Measurements from ENCODE around the gene EEF1A2. TPM values are rescaled to one million over a fixed set of nuclear protein-coding genes. Genes with fewer than 3 reads are reported as not detected.
"Not testable (repeated sequence)": the region's sequence is repeated elsewhere in the genome, so short reads cannot be mapped to it uniquely, and the experiment has no call there.

Gene EEF1A2
- total and polyA plus RNA-seq, 7 experiments from 2014 or later: 0.08 to 1.5 (median 0.53) TPM; not detected in 2

- peak overlapping the region; percentile 88 for H3K27ac ChIP-seq (ENCODE audit: low read depth, low read length)
- H3K4me3 ChIP-seq (ENCODE audit: low read length): peak overlapping the region; percentile 64
Measured at GRCh38 chr20:63519668-63520503, 21.0 kb upstream of the EEF1A2 start.

DNA sequence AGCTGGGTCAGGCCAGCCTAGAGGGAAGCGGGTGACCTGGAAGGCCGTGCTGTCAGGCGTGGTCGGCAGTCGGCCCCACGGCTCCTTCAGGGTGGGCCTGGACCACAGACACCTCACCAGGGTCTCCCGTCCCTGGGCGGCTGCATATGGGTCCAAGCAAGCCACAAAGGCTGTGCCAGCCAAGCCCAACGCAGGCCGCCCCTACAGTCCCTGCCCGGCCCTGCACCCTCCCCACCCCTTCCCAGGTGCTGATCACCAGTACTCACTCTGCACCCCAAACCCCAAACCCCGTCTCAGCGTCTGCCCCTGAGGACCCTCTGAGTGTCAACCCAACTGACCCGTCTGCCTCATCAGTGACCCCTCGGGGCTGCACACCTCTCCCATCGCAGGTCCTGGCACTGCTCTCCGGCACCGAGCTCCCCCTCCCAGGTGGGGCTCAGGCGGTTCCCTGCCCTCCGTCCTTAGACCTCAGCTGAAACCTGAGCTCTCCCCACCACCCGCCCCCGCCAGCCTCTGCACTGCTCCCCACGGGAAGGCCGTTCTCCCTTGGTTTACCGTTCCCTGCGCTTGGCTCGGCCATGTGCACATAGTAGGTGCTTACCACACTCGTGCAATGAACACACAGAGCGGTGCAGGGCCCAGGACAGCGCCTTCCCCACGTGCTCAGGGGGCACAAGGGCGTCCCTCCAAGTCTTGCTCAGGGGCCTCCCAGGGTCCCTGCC lies 20.2 kb upstream of the EEF1A2 start:
- Histone ChIP-seq H3K4me3 (ENCODE audit: low read length) (peak overlapping the region; percentile 64), H3K4me1 (ENCODE audit: control insufficient read depth in 2 of 2, insufficient read depth in 2 of 2, low read length in 2 of 2) (peaks cover 11 to 14% of the 10 kb centered on the region in 2 donors)
- H3K27me3 Mint-ChIP-seq: peaks cover 0 to 17% (median 0%) of the 10 kb centered on the region in 5 donors

More at GRCh38 chr20:63519668-63520503, 21.0 kb upstream of the EEF1A2 start:
- peaks cover 0 to 18% (median 8%) of the 10 kb centered on the region in 3 experiments for H3K36me3 ChIP-seq (ENCODE audit: control insufficient read depth in 2 of 3, insufficient read depth in 3 of 3, low read length in 3 of 3)
- Mint-ChIP-seq H3K27ac (peak overlapping the region in 5 of 9 donors; percentile 47 to 75 (median 59)), H3K4me1 (peaks cover 4 to 22% (median 9%) of the 10 kb centered on the region in 7 donors), H3K36me3 (peaks cover 0 to 25% (median 9%) of the 10 kb centered on the region in 5 donors), H3K9me3 (peaks cover 0 to 10% (median 3%) of the 10 kb centered on the region in 11 donors), H3K27me3 (peaks cover 0 to 13% (median 0%) of the 10 kb centered on the region in 5 donors), H3K4me3 (peak overlapping the region; percentile 65 to 89 (median 79))
- H3K9me3 ChIP-seq (ENCODE audit: control insufficient read depth in 2 of 3, low read length in 3 of 3): peaks cover 0 to 9% (median 0%) of the 10 kb centered on the region in 3 experiments
- ATAC-seq: peak; percentile 52
- CTCF ChIA-PET: interaction anchor here (1.2 kb wide), 1 partner anchor 24 kb away, joined by 3 read pairs; no protein-coding TSS in a partner anchor
- POLR2A ChIA-PET: interaction anchor here (1.2 to 5.5 kb wide), 11 partner anchors 10 to 460 kb away, joined by 3 to 89 read pairs (median 9); partner anchors contain the start of genes ARFRP1, GMEB2, PTK6 and SAMD10
- peak in 4 of 9 donors; percentile 7 to 79 (median 58) for DNase-seq
- no peaks in the 10 kb centered on the region for H3K27me3 ChIP-seq (ENCODE audit: control insufficient read depth in 2 of 2, insufficient read depth in 2 of 2, low read length in 2 of 2)
- H3K4me1 ChIP-seq (ENCODE audit: control insufficient read depth in 2 of 2, insufficient read depth in 2 of 2, low read length in 2 of 2): peaks cover 11 to 14% of the 10 kb centered on the region in 2 donors
- intact Hi-C loops (cut with micrococcal nuclease): loop anchor here (1.0 to 5.0 kb wide), 12 partner anchors 17 to 723 kb away; partner anchors contain the start of genes GMEB2 (in 1 of the 2), MRGBP (in 1 of the 2), PTK6 (in 1 of the 2) and RGS19 (in 1 of the 2)

DNA sequence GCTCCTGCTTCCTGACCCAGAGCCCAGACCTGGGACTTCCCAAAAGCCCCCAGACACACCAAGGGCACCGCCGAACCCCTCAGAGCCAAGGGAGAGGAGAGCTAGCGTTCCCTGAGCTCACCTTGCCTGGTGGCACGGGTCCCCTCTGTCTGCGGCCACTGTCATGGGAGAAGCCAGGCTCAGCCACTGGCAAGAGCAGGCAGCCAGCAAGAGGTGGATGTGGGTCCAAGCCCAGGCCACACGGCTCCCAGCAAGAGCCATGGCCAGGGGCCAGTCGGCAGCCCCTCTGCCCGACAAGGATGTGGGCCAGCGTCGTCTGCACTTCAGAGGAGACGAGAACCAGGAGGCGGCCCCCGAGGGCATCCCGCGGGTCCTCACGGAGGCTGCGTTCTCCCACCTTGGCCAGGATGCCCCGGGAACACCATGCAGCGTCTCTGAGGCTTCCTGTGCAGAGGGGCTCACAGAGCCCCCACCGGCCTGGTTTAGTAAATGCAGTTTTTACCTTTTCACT lies 19.5 kb upstream of the EEF1A2 start:
- DNase-seq: no peak
- Histone ChIP-seq H3K9me3 (ENCODE audit: control insufficient read depth in 2 of 3, low read length in 3 of 3) (peaks cover 0 to 4% (median 0%) of the 10 kb centered on the region in 3 experiments), H3K36me3 (ENCODE audit: control insufficient read depth in 2 of 3, insufficient read depth in 3 of 3, low read length in 3 of 3) (peaks cover 0 to 14% (median 8%) of the 10 kb centered on the region in 3 experiments), H3K4me3 (ENCODE audit: low read length) (no peak overlapping the region), H3K27ac (ENCODE audit: low read depth, low read length) (no peak overlapping the region), H3K27me3 (ENCODE audit: control insufficient read depth in 2 of 2, insufficient read depth in 2 of 2, low read length in 2 of 2) (no peaks in the 10 kb centered on the region), H3K4me1 (ENCODE audit: control insufficient read depth in 2 of 2, insufficient read depth in 2 of 2, low read length in 2 of 2) (peaks cover 11 to 14% of the 10 kb centered on the region in 2 donors)
- Mint-ChIP-seq H3K4me3 (peak overlapping the region in 7 of 10 donors; percentile 29 to 89 (median 65)), H3K27ac (peak overlapping the region in 2 of 9 donors; percentile 13 to 66), H3K36me3 (peaks cover 0 to 18% (median 4%) of the 10 kb centered on the region in 5 donors), H3K4me1 (peaks cover 4 to 21% (median 9%) of the 10 kb centered on the region in 7 donors), H3K27me3 (peaks cover 0 to 23% (median 1%) of the 10 kb centered on the region in 5 donors), H3K9me3 (peaks cover 0 to 13% (median 5%) of the 10 kb centered on the region in 11 donors)
- no peak for ATAC-seq
- POLR2A ChIA-PET: interaction anchor here (1.2 to 5.3 kb wide), 2 partner anchors 9 to 11 kb away, joined by 3 to 32 read pairs; no protein-coding TSS in a partner anchor
- CTCF ChIA-PET: interaction anchor here (1.0 to 1.4 kb wide), 2 partner anchors 20 to 22 kb away, joined by 3 to 4 read pairs; no protein-coding TSS in a partner anchor
- intact Hi-C loops (cut with micrococcal nuclease): no loop called here

More for the DNA sequence above, 20.2 kb upstream of the EEF1A2 start:
- H3K4me3 Mint-ChIP-seq: peak overlapping the region; percentile 65 to 89 (median 79)
- ChIA-PET CTCF (interaction anchor here (1.0 to 1.2 kb wide), 2 partner anchors 23 kb away, joined by 3 read pairs; no protein-coding TSS in a partner anchor), POLR2A (interaction anchor here (5.3 kb wide), 1 partner anchor 11 kb away, joined by 32 read pairs; no protein-coding TSS in a partner anchor)
- Histone ChIP-seq H3K27ac (ENCODE audit: low read depth, low read length) (no peak overlapping the region), H3K36me3 (ENCODE audit: control insufficient read depth in 2 of 3, insufficient read depth in 3 of 3, low read length in 3 of 3) (peaks cover 0 to 18% (median 8%) of the 10 kb centered on the region in 3 experiments), H3K27me3 (ENCODE audit: control insufficient read depth in 2 of 2, insufficient read depth in 2 of 2, low read length in 2 of 2) (no peaks in the 10 kb centered on the region), H3K9me3 (ENCODE audit: control insufficient read depth in 2 of 3, low read length in 3 of 3) (peaks cover 0 to 9% (median 0%) of the 10 kb centered on the region in 3 experiments)
- ATAC-seq (no peak), DNase-seq (peak in 1 of 9 donors; percentile 9)
- H3K4me1 Mint-ChIP-seq: peaks cover 4 to 27% (median 9%) of the 10 kb centered on the region in 7 donors
- H3K9me3 Mint-ChIP-seq: peaks cover 0 to 15% (median 4%) of the 10 kb centered on the region in 11 donors
- H3K27ac Mint-ChIP-seq: peak overlapping the region in 5 of 9 donors; percentile 47 to 80 (median 59)
- intact Hi-C loops (cut with micrococcal nuclease): no loop called here
- peaks cover 0 to 24% (median 7%) of the 10 kb centered on the region in 5 donors for H3K36me3 Mint-ChIP-seq

DNA sequence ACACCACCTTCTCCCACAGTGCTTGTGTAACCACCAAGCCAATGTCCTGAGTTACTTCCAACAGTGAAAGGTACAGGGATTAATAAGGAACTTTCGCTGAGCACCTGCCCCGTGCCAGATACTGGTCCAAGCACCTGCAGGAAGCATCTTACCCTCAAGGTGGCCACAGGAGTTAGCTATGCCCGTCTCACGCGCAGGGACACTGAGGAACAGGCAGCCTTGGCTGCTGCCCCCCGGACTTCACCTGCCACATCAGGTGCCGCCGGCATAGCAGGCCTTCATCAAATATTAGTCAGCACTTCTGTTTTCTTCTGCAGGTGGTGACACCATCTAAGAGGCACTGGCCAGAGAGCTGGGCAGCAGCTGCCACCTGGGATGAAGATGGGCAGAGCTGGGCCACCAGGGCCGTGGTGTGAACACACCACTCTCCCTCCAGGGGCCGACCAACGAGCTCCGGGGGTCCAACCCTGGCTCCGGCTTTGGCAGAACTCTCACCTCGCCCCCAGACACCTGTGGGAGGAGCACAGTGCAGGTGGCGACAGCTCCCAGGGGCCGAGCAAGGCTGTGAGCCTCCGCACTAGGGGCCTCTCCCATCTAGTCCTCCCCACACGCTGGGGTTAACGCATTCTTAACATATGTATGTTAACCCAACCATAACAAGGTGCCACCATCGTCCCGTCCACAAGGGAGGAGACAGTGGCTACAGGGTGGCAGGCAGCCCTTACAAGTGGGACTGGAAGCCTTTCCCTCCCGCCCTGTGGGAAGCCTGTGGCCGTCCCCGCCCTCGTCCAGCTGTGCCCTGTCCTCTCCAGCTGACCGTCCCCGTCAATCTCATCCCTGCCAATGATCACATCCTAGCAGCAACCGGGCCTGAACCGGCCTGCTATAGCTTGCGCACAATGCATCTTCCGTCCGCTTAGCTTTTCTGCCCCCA lies 18.8 kb upstream of the EEF1A2 start:
- peaks cover 0 to 20% (median 5%) of the 10 kb centered on the region in 11 donors for H3K9me3 Mint-ChIP-seq
- Histone ChIP-seq H3K4me3 (ENCODE audit: low read length) (no peak overlapping the region), H3K27me3 (ENCODE audit: control insufficient read depth in 2 of 2, insufficient read depth in 2 of 2, low read length in 2 of 2) (no peaks in the 10 kb centered on the region), H3K9me3 (ENCODE audit: control insufficient read depth in 2 of 3, low read length in 3 of 3) (no peaks in the 10 kb centered on the region), H3K36me3 (ENCODE audit: control insufficient read depth in 2 of 3, insufficient read depth in 3 of 3, low read length in 3 of 3) (peaks cover 0 to 8% (median 8%) of the 10 kb centered on the region in 3 experiments), H3K27ac (ENCODE audit: low read depth, low read length) (no peak overlapping the region), H3K4me1 (ENCODE audit: control insufficient read depth in 2 of 2, insufficient read depth in 2 of 2, low read length in 2 of 2) (peaks cover 11 to 13% of the 10 kb centered on the region in 2 donors)
- peak overlapping the region in 6 of 10 donors; percentile 22 to 88 (median 57) for H3K4me3 Mint-ChIP-seq
- intact Hi-C loops (cut with micrococcal nuclease): no loop called here
- H3K27me3 Mint-ChIP-seq: peaks cover 0 to 31% (median 4%) of the 10 kb centered on the region in 5 donors
- H3K4me1 Mint-ChIP-seq: peaks cover 2 to 19% (median 6%) of the 10 kb centered on the region in 7 donors
- ChIA-PET POLR2A (interaction anchor here (0.5 to 5.3 kb wide), 3 partner anchors 8 to 385 kb away, joined by 3 to 32 read pairs (median 3); no protein-coding TSS in a partner anchor), CTCF (interaction anchor here (1.0 to 1.4 kb wide), 2 partner anchors 20 to 21 kb away, joined by 3 to 4 read pairs; no protein-coding TSS in a partner anchor)
- DNase-seq: no peak
- peaks cover 0 to 12% (median 2%) of the 10 kb centered on the region in 5 donors for H3K36me3 Mint-ChIP-seq
- ATAC-seq: no peak
- H3K27ac Mint-ChIP-seq: peak overlapping the region in 3 of 9 donors; percentile 13 to 66 (median 22)

- H3K27ac Mint-ChIP-seq; H3K36me3 ChIP-seq (ENCODE audit: control insufficient read depth in 2 of 3, insufficient read depth in 3 of 3, low read length in 3 of 3); H3K27ac ChIP-seq (ENCODE audit: low read depth, low read length); CTCF ChIA-PET; ATAC-seq; H3K4me3 Mint-ChIP-seq; H3K4me3 ChIP-seq (ENCODE audit: low read length); intact Hi-C loops (cut with micrococcal nuclease); H3K36me3 Mint-ChIP-seq; H3K4me1 ChIP-seq (ENCODE audit: control insufficient read depth in 2 of 2, insufficient read depth in 2 of 2, low read length in 2 of 2); POLR2A ChIA-PET; DNase-seq; H3K9me3 ChIP-seq (ENCODE audit: control insufficient read depth in 2 of 3, low read length in 3 of 3); H3K27me3 ChIP-seq (ENCODE audit: control insufficient read depth in 2 of 2, insufficient read depth in 2 of 2, low read length in 2 of 2): not testable (repeated sequence)
- Mint-ChIP-seq H3K4me1 (peaks cover 0 to 10% (median 2%) of the 10 kb centered on the region in 7 donors), H3K9me3 (peaks cover 0 to 20% (median 5%) of the 10 kb centered on the region in 11 donors), H3K27me3 (peaks cover 9 to 48% (median 13%) of the 10 kb centered on the region in 5 donors)
Measured at GRCh38 chr20:63514520-63514919, 15.6 kb upstream of the EEF1A2 start.
